ENCODE results near the gene HRG.

DNA sequence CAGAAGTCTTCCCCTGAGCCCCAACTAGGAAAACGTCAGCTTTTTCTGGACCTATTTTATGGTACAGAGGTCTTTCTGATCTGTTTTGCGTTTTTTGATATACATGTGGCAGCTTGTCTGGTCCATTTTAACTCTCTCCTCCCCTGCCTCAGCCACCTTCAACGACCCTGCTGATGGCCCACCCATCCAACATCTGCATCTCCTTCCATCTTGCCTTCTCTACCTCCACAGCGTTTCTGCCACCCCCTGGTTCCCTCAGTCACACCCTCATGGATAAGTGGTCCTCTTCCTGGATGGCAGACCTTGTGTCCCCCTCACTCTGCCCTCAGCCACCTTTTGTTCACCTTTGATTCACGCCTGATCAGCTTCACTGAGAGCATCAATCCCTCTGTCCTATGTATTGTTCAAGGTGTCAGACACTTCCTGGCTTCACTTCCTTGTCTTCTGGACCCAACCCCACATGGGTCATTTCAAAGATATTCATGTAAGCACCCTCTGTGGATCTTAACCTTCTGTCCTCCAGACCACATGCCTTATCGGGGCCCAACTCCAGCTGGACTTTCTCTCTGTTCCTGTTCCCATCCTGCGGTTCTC is 39.5 kb upstream of the HRG start:
- TF ChIP-seq, protein P1, sequence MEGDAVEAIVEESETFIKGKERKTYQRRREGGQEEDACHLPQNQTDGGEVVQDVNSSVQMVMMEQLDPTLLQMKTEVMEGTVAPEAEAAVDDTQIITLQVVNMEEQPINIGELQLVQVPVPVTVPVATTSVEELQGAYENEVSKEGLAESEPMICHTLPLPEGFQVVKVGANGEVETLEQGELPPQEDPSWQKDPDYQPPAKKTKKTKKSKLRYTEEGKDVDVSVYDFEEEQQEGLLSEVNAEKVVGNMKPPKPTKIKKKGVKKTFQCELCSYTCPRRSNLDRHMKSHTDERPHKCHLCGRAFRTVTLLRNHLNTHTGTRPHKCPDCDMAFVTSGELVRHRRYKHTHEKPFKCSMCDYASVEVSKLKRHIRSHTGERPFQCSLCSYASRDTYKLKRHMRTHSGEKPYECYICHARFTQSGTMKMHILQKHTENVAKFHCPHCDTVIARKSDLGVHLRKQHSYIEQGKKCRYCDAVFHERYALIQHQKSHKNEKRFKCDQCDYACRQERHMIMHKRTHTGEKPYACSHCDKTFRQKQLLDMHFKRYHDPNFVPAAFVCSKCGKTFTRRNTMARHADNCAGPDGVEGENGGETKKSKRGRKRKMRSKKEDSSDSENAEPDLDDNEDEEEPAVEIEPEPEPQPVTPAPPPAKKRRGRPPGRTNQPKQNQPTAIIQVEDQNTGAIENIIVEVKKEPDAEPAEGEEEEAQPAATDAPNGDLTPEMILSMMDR (IDR thresholded peaks at IDR 0.05) = no peak
- TF ChIP-seq POLR2A (IDR thresholded peaks at IDR 0.05) = no peak
